Occipital lobe (tissue), 2 donors: ENCODE results near the gene HIGD2B. TPM values are rescaled to one million over a fixed set of nuclear protein-coding genes. Genes with fewer than 3 reads are reported as not detected.

Experiments
- small RNA-seq: library from RNA; depleted of rRNA; stranded (forward); fragments of <200 nt; gene quantifications from one replicate; pipeline ENCODE3, GENCODE V24; 2014
- total RNA-seq: library from RNA; depleted of rRNA; stranded (reverse); fragments of >200 nt; gene quantifications from one replicate; pipeline ENCODE4 v1.2.3, GENCODE V29; 2014

HIGD2B gene
- total RNA-seq, 1 donor from 2014 or later = 0.47 TPM

Small RNA genes within 50 kb of the gene (small RNA-seq; reads per million reads assigned to genes)
- not detected for gene RN7SL853P

Other genes with a start within 250 kb of the HIGD2B start
- 42.7 TPM for gene ARIH1, start 211.9 kb downstream of the HIGD2B start, total RNA-seq
- gene GOLGA6B, start 31.5 kb downstream of the HIGD2B start, total RNA-seq = not detected
- gene BBS4, start within 50 bp of the HIGD2B start, total RNA-seq = 20.3 TPM
- gene ADPGK, start 97.6 kb upstream of the HIGD2B start, total RNA-seq = 34.6 TPM